Activated CD4-positive, alpha-beta T cell treated with anti-CD3 and anti-CD28 coated beads for 36 hours (primary cell): ENCODE results near the gene CNTNAP5. TPM values are rescaled to one million over a fixed set of nuclear protein-coding genes. Genes with fewer than 3 reads are reported as not detected.

Source experiments
- ATAC-seq: fragments of 200-7000 bp; cut with Tn5 transposase; one replicate; pipeline ENCODE4 v1.10.0; 2021; ENCODE audit warnings: mild to moderate bottlenecking, moderate library complexity
- CTCF ChIA-PET: fragments of 350-600 bp; sonication (Branson Sonifier 250); formaldehyde crosslinking; loops from one replicate; lab custom pipeline; 2021; ENCODE audit warnings: antibody characterized with exemption; lab: Charles Lee
- POLR2A ChIA-PET: fragments of 350-600 bp; sonication (Branson Sonifier 250); formaldehyde crosslinking; loops from one replicate; lab custom pipeline; 2021; ENCODE audit warnings: antibody characterized with exemption, inconsistent platforms; lab: Charles Lee
- DNase-seq: peaks from one replicate; pipeline ENCODE4 v3.0.0-alpha.2; 2020
- H3K27ac Mint-ChIP-seq: one replicate; pipeline ENCODE4 v1.8.0; 2021; ENCODE audit warnings: mixed read lengths
- H3K27me3 Mint-ChIP-seq: one replicate; pipeline ENCODE4 v1.8.0; 2021; ENCODE audit warnings: mixed read lengths
- H3K36me3 Mint-ChIP-seq: one replicate; pipeline ENCODE4 v1.8.0; 2021; ENCODE audit warnings: low read depth, mixed read lengths
- H3K4me1 Mint-ChIP-seq: one replicate; pipeline ENCODE4 v1.8.0; 2021; ENCODE audit warnings: mixed read lengths
- H3K4me3 Mint-ChIP-seq: one replicate; pipeline ENCODE4 v1.8.0; 2021; ENCODE audit warnings: mild to moderate bottlenecking, moderate library complexity, mixed read lengths
- H3K9me3 Mint-ChIP-seq: one replicate; pipeline ENCODE4 v1.8.0; 2021; ENCODE audit warnings: low read depth, mixed read lengths
- intact Hi-C, 2 experiments: fragments of 100-400 bp; cut with DNase I in 1 of 2; cut with micrococcal nuclease in 1 of 2; formaldehyde crosslinking; loops; one replicate each; pipeline versions ENCODE4 v1.14.2 to v1.15.1; 2022 to 2024; cut with DNase I, micrococcal nuclease
- total RNA-seq, 2 experiments: library from RNA; stranded (reverse); gene quantifications; one replicate each; pipeline ENCODE4 v1.2.3, GENCODE V29; 2021

The CNTNAP5 gene
- total RNA-seq, 2 experiments from 2014 or later, result not detected

- no peaks in the 10 kb centered on the region for H3K4me1 Mint-ChIP-seq
- POLR2A ChIA-PET, result no interaction called here
- H3K27ac Mint-ChIP-seq, result no peak overlapping the region
- H3K4me3 Mint-ChIP-seq, result no peak overlapping the region
- intact Hi-C loops, result no loop called here
- H3K36me3 Mint-ChIP-seq, result no peaks in the 10 kb centered on the region
- CTCF ChIA-PET, result no interaction called here
- ATAC-seq (no peak), DNase-seq (no peak)
- H3K9me3 Mint-ChIP-seq, result peaks cover 4% of the 10 kb centered on the region
- H3K27me3 Mint-ChIP-seq, result no peaks in the 10 kb centered on the region
These were observed 137.2 kb downstream of the CNTNAP5 start for GRCh38 chr2:124162256-124162655.

GRCh38 chr2:124163840-124164239 is 138.8 kb downstream of the CNTNAP5 start:
- H3K4me1 Mint-ChIP-seq, result no peaks in the 10 kb centered on the region
- no peak for DNase-seq
- POLR2A ChIA-PET, result no interaction called here
- intact Hi-C loops, result no loop called here
- no peaks in the 10 kb centered on the region for H3K36me3 Mint-ChIP-seq
- no peak for ATAC-seq
- no peak overlapping the region for H3K27ac Mint-ChIP-seq
- no peaks in the 10 kb centered on the region for H3K27me3 Mint-ChIP-seq
- CTCF ChIA-PET, result no interaction called here
- peaks cover 2% of the 10 kb centered on the region for H3K9me3 Mint-ChIP-seq
- H3K4me3 Mint-ChIP-seq, result no peak overlapping the region

- no peak for ATAC-seq
- Mint-ChIP-seq H3K27ac (no peak overlapping the region), H3K36me3 (no peaks in the 10 kb centered on the region), H3K4me3 (no peak overlapping the region), H3K27me3 (no peaks in the 10 kb centered on the region), H3K9me3 (peaks cover 2% of the 10 kb centered on the region), H3K4me1 (no peaks in the 10 kb centered on the region)
- DNase-seq, result no peak
- POLR2A ChIA-PET, result no interaction called here
- CTCF ChIA-PET, result no interaction called here
- intact Hi-C loops, result no loop called here
These were observed 140.6 kb downstream of the CNTNAP5 start for GRCh38 chr2:124165698-124166097.

- Mint-ChIP-seq H3K27me3 (no peaks in the 10 kb centered on the region), H3K9me3 (peaks cover 3% of the 10 kb centered on the region), H3K36me3 (no peaks in the 10 kb centered on the region), H3K27ac (no peak overlapping the region), H3K4me1 (no peaks in the 10 kb centered on the region), H3K4me3 (no peak overlapping the region)
- DNase-seq (no peak), ATAC-seq (no peak)
- intact Hi-C loops, result no loop called here
- ChIA-PET CTCF (no interaction called here), POLR2A (no interaction called here)
These were observed 146.5 kb downstream of the CNTNAP5 start for GRCh38 chr2:124171472-124172063.

DNA sequence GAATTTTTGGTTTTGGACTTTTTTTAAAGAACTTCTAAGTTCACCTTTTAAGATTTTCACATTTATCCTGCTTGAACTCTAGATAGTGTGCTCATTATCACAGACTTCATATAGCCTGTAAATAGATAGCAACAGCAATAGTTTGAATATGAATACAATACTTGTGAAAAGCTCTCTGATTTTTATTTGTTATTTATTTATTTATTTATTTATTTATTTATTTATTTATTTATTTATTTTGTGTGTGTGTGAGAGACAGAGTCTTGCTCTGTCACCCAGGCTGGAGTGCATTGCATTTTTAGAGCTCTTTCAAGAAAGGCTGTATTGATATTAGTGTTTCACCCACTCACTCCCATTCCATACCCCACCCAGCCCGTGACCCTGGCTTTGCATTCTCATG is 153.6 kb downstream of the CNTNAP5 start:
- CTCF ChIA-PET, result no interaction called here
- H3K27ac Mint-ChIP-seq, result no peak overlapping the region
- POLR2A ChIA-PET, result no interaction called here
- H3K9me3 Mint-ChIP-seq, result peaks cover 2% of the 10 kb centered on the region
- ATAC-seq (no peak), DNase-seq (no peak)
- no peak overlapping the region for H3K4me3 Mint-ChIP-seq
- no peaks in the 10 kb centered on the region for H3K27me3 Mint-ChIP-seq
- intact Hi-C loops, result no loop called here
- no peaks in the 10 kb centered on the region for H3K36me3 Mint-ChIP-seq
- no peaks in the 10 kb centered on the region for H3K4me1 Mint-ChIP-seq

GRCh38 chr2:124180635-124181034 is 155.5 kb downstream of the CNTNAP5 start:
- no peaks in the 10 kb centered on the region for H3K27me3 Mint-ChIP-seq
- ChIA-PET POLR2A (no interaction called here), CTCF (interaction anchor here (0.6 to 0.8 kb wide), 3 partner anchors 11 to 1723 kb away, joined by 3 read pairs; no protein-coding TSS in a partner anchor)
- H3K36me3 Mint-ChIP-seq, result no peaks in the 10 kb centered on the region
- no peak overlapping the region for H3K4me3 Mint-ChIP-seq
- intact Hi-C loops, result no loop called here
- H3K27ac Mint-ChIP-seq, result no peak overlapping the region
- DNase-seq (no peak), ATAC-seq (no peak)
- H3K9me3 Mint-ChIP-seq, result peaks cover 2% of the 10 kb centered on the region
- no peaks in the 10 kb centered on the region for H3K4me1 Mint-ChIP-seq

- ATAC-seq (no peak), DNase-seq (no peak)
- Mint-ChIP-seq H3K27ac (no peak overlapping the region), H3K4me1 (no peaks in the 10 kb centered on the region), H3K4me3 (no peak overlapping the region), H3K27me3 (no peaks in the 10 kb centered on the region), H3K9me3 (no peaks in the 10 kb centered on the region), H3K36me3 (no peaks in the 10 kb centered on the region)
- ChIA-PET CTCF (no interaction called here), POLR2A (no interaction called here)
- intact Hi-C loops, result no loop called here
These were observed 161.7 kb downstream of the CNTNAP5 start for GRCh38 chr2:124186801-124187200.

DNA sequence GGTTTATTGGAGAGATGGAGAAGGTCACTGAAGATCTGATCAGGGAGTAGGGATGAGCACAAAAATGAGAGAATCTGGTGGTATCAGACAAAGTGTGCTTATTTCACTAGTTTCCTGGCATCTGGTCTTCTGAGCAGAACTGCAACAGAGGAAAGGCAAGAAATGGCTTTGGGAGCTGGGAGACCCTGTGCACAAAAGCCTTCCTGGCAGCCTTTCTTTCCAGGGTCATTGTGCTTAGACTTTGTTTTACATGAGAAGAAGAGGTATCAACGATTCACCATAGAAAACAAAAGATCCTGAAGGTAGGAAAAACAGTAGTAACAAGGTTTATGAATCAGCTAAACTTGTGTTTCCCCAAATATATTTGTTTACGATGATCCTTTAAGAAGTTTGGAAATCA is 162.9 kb downstream of the CNTNAP5 start:
- ChIA-PET POLR2A (no interaction called here), CTCF (no interaction called here)
- peaks cover 1% of the 10 kb centered on the region for H3K9me3 Mint-ChIP-seq
- H3K27ac Mint-ChIP-seq, result no peak overlapping the region
- H3K4me1 Mint-ChIP-seq, result no peaks in the 10 kb centered on the region
- no peaks in the 10 kb centered on the region for H3K36me3 Mint-ChIP-seq
- no peak overlapping the region for H3K4me3 Mint-ChIP-seq
- ATAC-seq (no peak), DNase-seq (no peak)
- intact Hi-C loops, result no loop called here
- H3K27me3 Mint-ChIP-seq, result no peaks in the 10 kb centered on the region

DNA sequence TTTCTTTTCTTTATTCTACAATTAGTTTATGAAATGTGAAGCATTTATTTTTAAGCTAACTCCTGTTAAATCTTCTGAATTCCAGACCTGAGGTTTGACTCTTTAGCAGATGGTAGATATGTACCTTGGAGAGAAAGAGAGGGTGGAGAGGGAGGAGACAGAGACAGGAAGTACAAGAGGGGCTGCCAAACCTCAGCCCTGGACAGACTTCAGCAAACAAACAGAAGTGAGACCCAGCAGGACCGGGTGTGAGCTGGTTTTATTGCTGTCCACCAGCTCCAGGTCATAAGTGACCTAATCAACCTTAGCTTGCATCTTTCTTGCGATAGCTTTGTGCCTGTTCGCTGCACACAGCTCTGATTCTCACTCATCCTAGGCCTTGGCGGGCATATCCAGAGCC is 168.6 kb downstream of the CNTNAP5 start:
- H3K27ac Mint-ChIP-seq, result no peak overlapping the region
- DNase-seq (no peak), ATAC-seq (no peak)
- no peak overlapping the region for H3K4me3 Mint-ChIP-seq
- POLR2A ChIA-PET, result no interaction called here
- intact Hi-C loops, result no loop called here
- H3K4me1 Mint-ChIP-seq, result no peaks in the 10 kb centered on the region
- CTCF ChIA-PET, result interaction anchor here (0.7 kb wide), 1 partner anchor 28 kb away, joined by 4 read pairs; no protein-coding TSS in a partner anchor
- peaks cover 3% of the 10 kb centered on the region for H3K9me3 Mint-ChIP-seq
- no peaks in the 10 kb centered on the region for H3K27me3 Mint-ChIP-seq
- H3K36me3 Mint-ChIP-seq, result no peaks in the 10 kb centered on the region

- intact Hi-C loops, result no loop called here
- ATAC-seq, result no peak
- no peak for DNase-seq
- Mint-ChIP-seq H3K27me3 (no peaks in the 10 kb centered on the region), H3K36me3 (no peaks in the 10 kb centered on the region), H3K9me3 (no peaks in the 10 kb centered on the region), H3K4me3 (no peak overlapping the region), H3K4me1 (no peaks in the 10 kb centered on the region), H3K27ac (no peak overlapping the region)
- ChIA-PET POLR2A (no interaction called here), CTCF (no interaction called here)
These were observed 176.6 kb downstream of the CNTNAP5 start for GRCh38 chr2:124201713-124202112.

GRCh38 chr2:124209441-124209840 is 184.4 kb downstream of the CNTNAP5 start:
- Mint-ChIP-seq H3K27ac (no peak overlapping the region), H3K27me3 (no peaks in the 10 kb centered on the region), H3K4me3 (no peak overlapping the region), H3K9me3 (no peaks in the 10 kb centered on the region), H3K4me1 (no peaks in the 10 kb centered on the region), H3K36me3 (no peaks in the 10 kb centered on the region)
- POLR2A ChIA-PET, result no interaction called here
- intact Hi-C loops, result no loop called here
- ATAC-seq (no peak), DNase-seq (no peak)
- CTCF ChIA-PET, result interaction anchor here (0.5 kb wide), 1 partner anchor 106 kb away, joined by 3 read pairs; no protein-coding TSS in a partner anchor

DNA sequence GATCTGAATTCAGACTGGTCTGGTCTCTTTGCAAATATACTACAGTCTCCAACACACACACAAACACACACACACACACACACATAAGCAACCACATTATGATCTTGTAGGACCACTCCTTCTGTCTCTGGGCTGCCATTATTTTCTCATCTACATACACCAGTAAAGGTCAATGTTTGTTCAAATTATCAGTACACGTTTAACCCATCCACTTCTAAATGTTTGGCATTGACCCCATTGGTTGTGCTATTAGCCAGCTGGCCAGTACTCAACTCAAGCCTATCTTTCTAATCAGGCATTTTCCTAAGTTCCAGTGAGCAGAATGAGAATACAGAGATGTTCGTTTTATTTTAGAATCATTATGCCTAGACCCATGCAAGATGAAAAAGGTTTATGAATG is 186.4 kb downstream of the CNTNAP5 start:
- Mint-ChIP-seq H3K27me3 (no peaks in the 10 kb centered on the region), H3K4me1 (no peaks in the 10 kb centered on the region), H3K4me3 (no peak overlapping the region), H3K27ac (no peak overlapping the region), H3K9me3 (no peaks in the 10 kb centered on the region), H3K36me3 (no peaks in the 10 kb centered on the region)
- ChIA-PET POLR2A (no interaction called here), CTCF (interaction anchor here (1.2 kb wide), 1 partner anchor 12 kb away, joined by 4 read pairs; no protein-coding TSS in a partner anchor)
- no peak for ATAC-seq
- intact Hi-C loops, result no loop called here
- no peak for DNase-seq
